GM23338 (cell line): ENCODE measurements around the gene CLC.

ENCODE experiments used
- CREB1 ChIP-seq: fragments of 250-450 bp; sonication (Bioruptor Pico); IDR thresholded peaks from 2 replicates; pipeline ENCODE4 v1.5.0; 2020; ENCODE audit warnings: low read depth, mild to moderate bottlenecking, moderate library complexity
- CTCF ChIP-seq, 2 experiments: fragments of 200-600 bp in 1 of 2; sonication (generic) in 1 of 2; conservative IDR thresholded peaks; 2 replicates each; pipeline versions ENCODE4 v1.5.1 to v1.6.1; 2016 to 2017; ENCODE audit warnings: antibody characterized with exemption in 2 of 2, low read depth in 2 of 2, mild to moderate bottlenecking in 2 of 2, moderate library complexity in 1 of 2
- EZH2 ChIP-seq: fragments of 200-600 bp; sonication (generic); IDR thresholded peaks from one replicate; pipeline ENCODE4 v1.8.0; 2017; ENCODE audit warnings: antibody characterized with exemption, mild to moderate bottlenecking, low read depth; ENCODE audit not compliant: unreplicated experiment
- EZH2phosphoT487 ChIP-seq: fragments of 200-600 bp; sonication (generic); IDR thresholded peaks from one replicate; pipeline ENCODE4 v1.8.1; 2018; ENCODE audit warnings: antibody characterized with exemption; ENCODE audit not compliant: unreplicated experiment
- JUNB ChIP-seq: IDR thresholded peaks from one replicate; pipeline ENCODE4 v1.6.1; 2016; ENCODE audit warnings: antibody characterized with exemption; ENCODE audit not compliant: unreplicated experiment
- POLR2AphosphoS5 ChIP-seq: IDR thresholded peaks from 2 replicates; pipeline ENCODE4 v1.6.1; 2016; ENCODE audit warnings: antibody characterized with exemption, low read depth
- REST ChIP-seq: IDR thresholded peaks from one replicate; pipeline ENCODE4 v1.6.1; 2018; ENCODE audit warnings: antibody characterized with exemption; ENCODE audit not compliant: unreplicated experiment
- ZNF331 ChIP-seq: fragments of 250-450 bp; sonication (Bioruptor Pico); IDR thresholded peaks from 2 replicates; pipeline ENCODE4 v1.5.0; 2020; ENCODE audit warnings: low read depth, mild to moderate bottlenecking, moderate library complexity
- ZNF462 ChIP-seq: fragments of 250-450 bp; sonication (Bioruptor Pico); IDR thresholded peaks from 2 replicates; pipeline ENCODE4 v1.5.0; 2020; ENCODE audit warnings: mild to moderate bottlenecking, moderate library complexity

- TF ChIP-seq CTCF (conservative IDR thresholded peaks at IDR 0.05; ENCODE audit: low read depth in 2 of 2) = no peak
- no peak for TF ChIP-seq EZH2phosphoT487
- no peak for TF ChIP-seq POLR2AphosphoS5
- no peak for TF ChIP-seq EZH2
- no peak for TF ChIP-seq ZNF331 (CRISPR knock-in tag)
- TF ChIP-seq REST = no peak
- no peak for TF ChIP-seq JUNB
- TF ChIP-seq CREB1 (CRISPR knock-in tag) = no peak
- no peak for TF ChIP-seq ZNF462 (CRISPR knock-in tag)
These were observed 11.8 kb downstream of the CLC start for GRCh38 chr19:39725995-39726394.
